AG08396 (cell line): ENCODE results near the gene POR.

ENCODE experiments used
- DNase-seq: peaks from one replicate; pipeline ENCODE4 v3.0.0; 2012; ENCODE audit warnings: low spot score, mixed read lengths

POR gene

GRCh38 chr7:75955331-75955955 is 40.5 kb downstream of the POR start:
- DNase-seq: no peak

GRCh38 chr7:75957021-75957736 is 42.2 kb downstream of the POR start:
- DNase-seq: no peak

GRCh38 chr7:75958802-75959543 is 44.0 kb downstream of the POR start:
- no peak for DNase-seq

GRCh38 chr7:75960372-75960771 is 45.4 kb downstream of the POR start:
- DNase-seq: no peak

- no peak for DNase-seq
Observed at GRCh38 chr7:75961218-75961617, 46.3 kb downstream of the POR start.

GRCh38 chr7:75962607-75963380 is 47.8 kb downstream of the POR start:
- peak; percentile 78 for DNase-seq

- DNase-seq: peak; percentile 30
Observed at GRCh38 chr7:75963381-75963995, 48.5 kb downstream of the POR start.

GRCh38 chr7:75965617-75966016 is 50.7 kb downstream of the POR start:
- no peak for DNase-seq

GRCh38 chr7:75966190-75966961 is 51.4 kb downstream of the POR start:
- DNase-seq: peak; percentile 57

- no peak for DNase-seq
Observed at GRCh38 chr7:75967055-75967454, 52.1 kb downstream of the POR start.

- DNase-seq: peak; percentile 31
Observed at GRCh38 chr7:75967487-75967997, 52.6 kb downstream of the POR start.

GRCh38 chr7:75968012-75968411 is 53.1 kb downstream of the POR start:
- DNase-seq: no peak

GRCh38 chr7:75968561-75969001 is 53.6 kb downstream of the POR start:
- DNase-seq: no peak

GRCh38 chr7:75969182-75969581 is 54.2 kb downstream of the POR start:
- DNase-seq: no peak

- DNase-seq: no peak
Observed at GRCh38 chr7:75969704-75970498, 54.9 kb downstream of the POR start.

GRCh38 chr7:75971309-75971960 is 56.5 kb downstream of the POR start:
- no peak for DNase-seq

- DNase-seq: peak; percentile 26
Observed at GRCh38 chr7:75971961-75972763, 57.2 kb downstream of the POR start.

- no peak for DNase-seq
Observed at GRCh38 chr7:75977743-75978142, 62.8 kb downstream of the POR start.
